T-helper 2 cell treated with Interferon-gamma antibody and Interleukin-4, amounts not matched to agents 5 μg/mL and 100 μg/mL, for 36 hours (primary cell): ENCODE measurements around the gene PEX26.
"Not testable (repeated sequence)": the region's sequence is repeated elsewhere in the genome, so short reads cannot be mapped to it uniquely, and the experiment has no call there.

ENCODE experiments used
- DNase-seq: peaks from one replicate; pipeline ENCODE4 v3.0.0; 2021; ENCODE audit warnings: low spot score
- H3K27ac Mint-ChIP-seq: one replicate; pipeline ENCODE4 v1.8.0; 2021; ENCODE audit warnings: mild to moderate bottlenecking, mixed read lengths
- H3K27me3 Mint-ChIP-seq: one replicate; pipeline ENCODE4 v1.8.0; 2021; ENCODE audit warnings: low read depth, mixed read lengths
- H3K36me3 Mint-ChIP-seq: one replicate; pipeline ENCODE4 v1.8.0; 2021; ENCODE audit warnings: low read depth, mixed read lengths
- H3K4me1 Mint-ChIP-seq: one replicate; pipeline ENCODE4 v1.8.0; 2021; ENCODE audit warnings: low read depth, mixed read lengths
- H3K4me3 Mint-ChIP-seq: one replicate; pipeline ENCODE4 v1.8.0; 2022; ENCODE audit warnings: mild to moderate bottlenecking, moderate library complexity, mixed read lengths
- H3K9me3 Mint-ChIP-seq: one replicate; pipeline ENCODE4 v1.8.0; 2021; ENCODE audit warnings: mixed read lengths

Gene PEX26

DNA sequence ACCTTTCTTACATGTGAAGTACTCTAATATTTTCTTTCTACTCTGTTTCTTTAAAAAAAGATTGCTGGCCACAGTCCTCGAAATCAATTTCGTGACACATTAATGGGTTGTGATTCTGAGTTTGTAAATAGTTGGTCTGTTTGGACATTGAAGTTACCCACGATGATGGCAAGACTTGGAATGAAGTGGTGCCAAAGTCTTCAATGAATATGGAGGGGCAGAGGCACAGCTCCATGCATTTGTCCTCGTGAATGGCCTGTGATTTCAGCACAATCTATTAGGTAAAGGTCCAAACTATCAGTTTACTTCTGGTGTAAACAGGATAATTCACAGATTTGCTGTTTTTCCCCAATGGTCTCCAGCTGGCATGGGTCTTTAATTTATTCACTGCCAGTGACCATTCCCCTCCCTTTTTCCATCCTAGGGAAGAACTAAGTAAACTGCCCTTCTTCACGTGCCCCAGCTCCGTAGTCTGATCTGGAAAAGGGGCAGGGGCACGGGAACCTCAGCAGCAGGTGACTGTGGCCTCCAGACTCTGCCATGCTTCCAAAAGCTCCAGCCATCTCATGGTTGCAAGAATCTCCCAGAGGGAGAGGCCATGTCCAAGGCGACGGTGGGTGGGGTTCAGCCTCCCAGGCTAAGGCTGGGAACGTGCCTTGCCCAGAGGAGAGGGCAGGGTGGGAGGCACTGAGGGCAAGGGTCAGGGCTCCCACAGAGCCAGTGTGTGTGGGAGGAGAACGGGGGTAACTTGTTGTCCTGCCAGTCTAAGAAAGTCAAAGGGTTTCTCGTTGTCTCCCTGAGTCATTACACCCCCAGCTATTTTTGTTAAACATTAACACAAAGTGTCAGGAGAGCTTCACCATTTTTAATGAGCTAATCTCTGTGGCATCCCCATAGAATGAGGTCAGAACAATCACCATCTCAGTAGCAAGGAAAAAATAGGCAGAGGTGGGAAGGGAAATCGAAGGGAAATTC, 16.9 kb upstream of the PEX26 start:
- H3K4me1 Mint-ChIP-seq: peaks cover 5% of the 10 kb centered on the region
- no peaks in the 10 kb centered on the region for H3K36me3 Mint-ChIP-seq
- no peak overlapping the region for H3K27ac Mint-ChIP-seq
- DNase-seq: no peak
- H3K27me3 Mint-ChIP-seq: peaks cover 16% of the 10 kb centered on the region
- H3K4me3 Mint-ChIP-seq: no peak overlapping the region
- no peaks in the 10 kb centered on the region for H3K9me3 Mint-ChIP-seq

DNA sequence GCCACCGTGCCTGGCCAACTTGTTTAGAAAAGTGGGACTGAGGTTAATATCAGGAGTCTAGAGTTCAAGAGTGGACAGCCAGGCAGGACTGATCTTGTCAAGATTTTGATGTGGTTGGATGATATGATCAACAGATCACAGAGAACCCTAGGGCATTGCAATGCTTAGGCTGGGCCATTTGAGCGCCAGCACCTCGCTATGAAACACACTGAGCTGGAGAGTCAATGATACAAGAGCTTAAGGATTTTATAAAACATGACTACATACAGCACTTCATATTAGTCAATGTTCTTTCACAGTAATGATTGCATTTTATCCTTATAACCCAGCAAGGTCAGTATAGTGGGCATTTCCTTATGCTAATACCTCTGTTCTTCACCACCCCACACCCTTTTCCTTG, 15.4 kb upstream of the PEX26 start:
- no peaks in the 10 kb centered on the region for H3K4me1 Mint-ChIP-seq
- no peaks in the 10 kb centered on the region for H3K36me3 Mint-ChIP-seq
- H3K27ac Mint-ChIP-seq: no peak overlapping the region
- H3K27me3 Mint-ChIP-seq: peaks cover 26% of the 10 kb centered on the region
- DNase-seq: no peak
- H3K4me3 Mint-ChIP-seq: no peak overlapping the region
- H3K9me3 Mint-ChIP-seq: no peaks in the 10 kb centered on the region

DNA sequence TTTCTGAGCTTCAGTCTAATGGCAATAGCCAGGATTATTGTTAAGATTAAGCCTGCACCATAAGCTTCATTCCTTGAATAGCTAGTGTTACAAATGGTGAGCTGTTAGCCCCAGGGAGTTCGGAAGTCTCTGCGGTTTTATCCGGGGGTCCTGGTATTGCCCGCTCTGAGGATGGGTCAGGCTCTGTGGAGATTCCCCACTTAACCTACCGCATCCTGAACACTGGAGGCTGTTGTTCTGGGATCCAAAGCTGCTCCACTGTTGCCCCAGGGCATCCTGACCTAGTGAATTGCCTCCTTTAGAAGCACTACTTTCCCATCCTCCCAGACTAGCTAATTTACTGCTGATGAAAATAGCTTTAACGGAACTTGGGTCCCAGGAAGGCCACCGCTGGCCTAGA, 14.5 kb upstream of the PEX26 start:
- H3K36me3 Mint-ChIP-seq: no peaks in the 10 kb centered on the region
- no peaks in the 10 kb centered on the region for H3K9me3 Mint-ChIP-seq
- H3K27me3 Mint-ChIP-seq: peaks cover 33% of the 10 kb centered on the region
- H3K4me1 Mint-ChIP-seq: no peaks in the 10 kb centered on the region
- no peak overlapping the region for H3K27ac Mint-ChIP-seq
- DNase-seq: no peak
- H3K4me3 Mint-ChIP-seq: no peak overlapping the region

DNA sequence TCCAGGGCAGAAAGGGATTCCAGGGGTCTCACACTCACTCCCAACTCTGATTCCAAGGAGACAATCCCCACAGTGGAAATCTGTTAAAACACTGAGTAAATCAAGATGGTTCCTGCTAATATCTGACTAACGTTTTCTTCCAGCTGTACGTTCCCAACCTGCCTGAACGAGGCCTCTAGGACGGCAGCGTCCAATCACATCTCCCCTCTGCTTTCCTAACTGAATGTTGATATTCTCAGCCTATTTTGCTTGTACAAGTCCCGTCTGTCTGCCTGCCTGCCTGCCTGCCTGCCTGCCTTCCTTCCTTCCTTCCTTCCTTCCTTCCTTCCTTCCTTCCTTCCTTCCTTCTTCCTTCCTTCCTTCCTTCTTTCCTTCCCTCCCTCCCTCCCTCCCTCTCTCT, 14.1 kb upstream of the PEX26 start:
- H3K27ac Mint-ChIP-seq, H3K9me3 Mint-ChIP-seq, H3K4me1 Mint-ChIP-seq, DNase-seq, H3K4me3 Mint-ChIP-seq, H3K36me3 Mint-ChIP-seq: not testable (repeated sequence)
- H3K27me3 Mint-ChIP-seq: peaks cover 37% of the 10 kb centered on the region

DNA sequence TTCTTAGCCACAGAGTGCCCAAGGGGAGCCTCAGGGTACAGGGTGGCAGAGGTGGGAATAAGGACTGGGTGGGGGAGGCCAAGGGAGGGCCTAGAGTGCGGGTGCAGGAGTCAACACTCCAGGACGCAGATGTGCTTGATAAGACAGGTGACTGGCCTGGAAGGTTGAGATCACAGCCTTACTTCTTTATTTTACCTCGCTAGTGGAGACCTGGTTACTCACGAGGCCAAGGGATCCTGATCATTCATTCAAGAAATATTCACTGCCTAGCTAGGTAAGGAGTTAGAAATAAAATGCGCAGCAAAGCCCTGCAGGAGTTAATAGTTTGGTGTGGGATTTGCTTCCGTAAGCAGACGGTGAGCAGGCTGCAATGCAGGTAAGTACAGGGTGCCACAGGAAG, 13.2 kb upstream of the PEX26 start:
- no peaks in the 10 kb centered on the region for H3K9me3 Mint-ChIP-seq
- H3K4me3 Mint-ChIP-seq: no peak overlapping the region
- H3K4me1 Mint-ChIP-seq: no peaks in the 10 kb centered on the region
- DNase-seq: no peak
- no peaks in the 10 kb centered on the region for H3K36me3 Mint-ChIP-seq
- H3K27me3 Mint-ChIP-seq: peaks cover 41% of the 10 kb centered on the region
- H3K27ac Mint-ChIP-seq: no peak overlapping the region

DNA sequence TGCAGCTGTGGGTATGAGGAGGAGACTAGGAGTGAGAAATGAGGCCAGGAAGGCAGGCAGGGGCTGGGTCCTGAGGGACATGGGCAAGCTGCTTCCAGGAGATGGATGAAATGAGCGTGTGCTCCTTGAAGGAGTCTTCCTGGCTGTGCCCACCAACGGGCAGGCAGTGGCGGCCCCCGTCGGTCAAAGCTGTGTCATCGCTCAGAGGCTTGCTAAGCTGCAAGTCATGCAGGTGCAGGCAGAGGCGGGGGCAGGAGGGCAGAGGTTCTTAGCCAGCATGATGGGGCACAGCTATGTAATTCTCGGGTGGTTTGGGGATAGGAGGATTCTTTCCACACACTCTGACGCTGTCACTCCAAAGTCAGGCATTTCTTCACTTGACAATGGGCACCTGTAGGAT, 12.5 kb upstream of the PEX26 start:
- H3K4me1 Mint-ChIP-seq: no peaks in the 10 kb centered on the region
- peaks cover 41% of the 10 kb centered on the region for H3K27me3 Mint-ChIP-seq
- DNase-seq: no peak
- no peak overlapping the region for H3K27ac Mint-ChIP-seq
- H3K36me3 Mint-ChIP-seq: no peaks in the 10 kb centered on the region
- no peak overlapping the region for H3K4me3 Mint-ChIP-seq
- H3K9me3 Mint-ChIP-seq: no peaks in the 10 kb centered on the region

DNA sequence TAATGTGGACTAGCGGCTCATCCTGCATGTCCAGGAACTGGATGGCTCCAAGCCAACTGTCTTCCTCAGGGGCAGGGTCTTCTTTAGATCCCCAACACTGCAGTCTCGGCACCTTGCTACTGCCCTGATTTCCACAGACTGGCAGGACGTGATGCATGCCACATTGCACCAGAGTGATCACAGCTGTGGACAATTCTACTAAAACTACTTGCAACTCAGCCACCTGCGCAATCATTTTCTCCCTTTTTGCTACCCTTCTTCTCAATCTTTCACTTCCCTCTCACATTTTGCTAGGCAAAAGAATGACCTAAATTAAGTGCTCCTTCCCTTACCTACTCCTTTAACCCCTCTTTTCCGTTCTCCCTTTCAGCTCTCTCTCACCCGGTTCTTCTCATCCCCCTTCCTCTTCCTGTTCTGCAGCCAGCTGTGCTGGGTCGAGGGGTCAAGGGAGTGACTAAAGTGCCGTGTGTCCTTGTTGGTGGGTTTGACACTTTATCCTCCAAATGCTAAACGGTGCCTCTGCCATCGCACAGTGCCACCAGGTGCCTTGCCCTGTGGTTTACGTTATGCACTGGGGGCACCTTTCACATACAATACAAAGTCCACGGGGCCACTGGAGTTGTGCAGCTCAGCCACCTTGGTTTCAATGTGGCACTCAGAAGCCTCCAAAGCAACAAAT, 11.5 kb upstream of the PEX26 start:
- Mint-ChIP-seq H3K36me3 (no peaks in the 10 kb centered on the region), H3K9me3 (no peaks in the 10 kb centered on the region), H3K27me3 (peaks cover 43% of the 10 kb centered on the region), H3K27ac (no peak overlapping the region), H3K4me3 (no peak overlapping the region), H3K4me1 (no peaks in the 10 kb centered on the region)
- no peak for DNase-seq

DNA sequence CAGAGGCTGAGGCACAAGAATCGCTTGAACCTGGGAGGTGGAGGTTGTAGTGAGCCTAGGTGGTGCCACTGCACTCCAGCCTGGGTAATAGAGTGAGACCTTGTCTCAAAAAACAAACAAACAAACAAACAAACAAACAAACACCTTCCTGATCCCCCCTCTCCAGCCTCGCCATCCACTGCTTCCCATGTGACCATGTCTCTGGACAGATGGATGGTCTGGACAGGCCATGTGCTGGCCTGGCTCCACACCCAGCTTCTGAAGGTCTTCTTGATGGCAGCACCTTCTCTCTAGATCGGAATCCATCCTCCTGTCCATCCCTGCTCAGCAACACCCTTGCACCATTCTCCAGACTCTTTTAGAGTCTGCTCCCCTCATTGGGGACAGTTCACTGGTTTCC, 10.7 kb upstream of the PEX26 start:
- Mint-ChIP-seq H3K27me3 (peaks cover 43% of the 10 kb centered on the region), H3K4me1 (no peaks in the 10 kb centered on the region), H3K36me3 (no peaks in the 10 kb centered on the region), H3K27ac (no peak overlapping the region), H3K9me3 (no peaks in the 10 kb centered on the region), H3K4me3 (no peak overlapping the region)
- no peak for DNase-seq

DNA sequence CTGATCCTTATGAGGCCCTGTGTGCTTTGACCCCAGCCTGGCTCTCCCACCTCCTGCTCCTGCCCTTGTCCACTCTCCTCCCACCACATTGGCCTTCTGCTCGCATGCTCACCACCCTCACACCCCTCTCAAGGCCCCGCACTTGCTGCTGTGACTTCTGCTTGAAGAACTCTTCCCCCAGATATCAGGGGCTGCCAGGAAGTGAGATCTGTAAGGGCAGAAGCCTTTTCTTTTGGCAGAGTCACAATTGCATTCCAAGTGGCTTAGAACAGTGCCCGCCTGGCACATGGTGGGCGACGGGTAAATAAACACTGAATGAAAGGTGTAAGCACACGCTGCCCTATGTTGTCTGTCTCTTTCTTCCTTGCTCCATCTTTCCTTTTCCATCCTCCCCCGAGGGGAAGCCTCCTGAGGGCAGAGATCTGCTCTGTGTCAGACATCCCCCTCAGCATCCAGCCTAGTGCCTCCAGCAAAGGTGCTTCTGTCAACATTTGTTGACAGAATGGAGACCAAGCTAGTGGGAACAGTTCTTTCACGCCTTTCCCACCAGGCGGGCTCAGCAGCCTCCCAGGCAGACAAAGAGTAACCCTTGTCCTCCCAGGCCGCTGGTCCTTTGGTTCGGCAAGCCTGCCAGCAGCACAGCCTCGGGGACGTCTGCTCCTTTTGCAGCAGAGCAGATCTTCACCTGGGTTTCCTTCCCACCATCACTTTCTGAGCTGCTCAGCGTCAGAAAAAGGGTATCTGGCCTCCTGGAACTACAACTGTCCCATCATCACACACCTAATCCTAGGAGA, 10.0 kb upstream of the PEX26 start:
- Mint-ChIP-seq H3K9me3 (no peaks in the 10 kb centered on the region), H3K27me3 (peaks cover 43% of the 10 kb centered on the region), H3K36me3 (no peaks in the 10 kb centered on the region), H3K27ac (no peak overlapping the region), H3K4me1 (no peaks in the 10 kb centered on the region), H3K4me3 (no peak overlapping the region)
- DNase-seq: no peak

DNA sequence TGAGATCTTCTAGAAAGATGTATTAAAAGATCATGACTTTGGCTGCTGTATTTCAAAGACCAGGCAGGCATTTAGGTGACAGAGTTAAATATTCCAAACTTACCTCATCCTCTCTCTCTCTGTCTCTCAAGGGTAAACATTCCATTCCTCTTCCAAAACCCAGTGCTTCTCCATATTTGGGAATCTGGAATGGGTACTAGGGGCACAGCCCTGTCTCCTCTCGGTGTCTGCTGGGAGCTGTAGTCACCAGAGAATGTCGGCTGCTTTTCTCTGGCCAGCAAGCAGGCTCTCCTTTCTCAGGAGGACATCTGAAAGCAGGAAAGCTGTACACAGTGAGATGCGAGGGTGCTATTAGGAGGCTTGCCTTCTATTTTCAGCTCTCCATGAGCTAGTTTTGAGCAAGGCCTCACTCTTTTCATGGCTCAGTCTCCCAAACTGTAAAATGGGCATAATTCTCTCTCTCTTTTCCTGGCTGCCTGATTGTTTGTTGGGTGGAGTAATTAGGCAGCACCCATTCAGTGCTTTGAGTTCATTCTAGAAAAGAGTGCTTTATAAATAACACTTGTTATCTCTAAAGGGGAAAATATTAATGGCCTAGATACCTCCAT, 9.3 kb upstream of the PEX26 start:
- H3K4me1 Mint-ChIP-seq: no peaks in the 10 kb centered on the region
- DNase-seq: no peak
- peaks cover 43% of the 10 kb centered on the region for H3K27me3 Mint-ChIP-seq
- no peaks in the 10 kb centered on the region for H3K36me3 Mint-ChIP-seq
- H3K4me3 Mint-ChIP-seq: no peak overlapping the region
- H3K27ac Mint-ChIP-seq: no peak overlapping the region
- H3K9me3 Mint-ChIP-seq: no peaks in the 10 kb centered on the region

DNA sequence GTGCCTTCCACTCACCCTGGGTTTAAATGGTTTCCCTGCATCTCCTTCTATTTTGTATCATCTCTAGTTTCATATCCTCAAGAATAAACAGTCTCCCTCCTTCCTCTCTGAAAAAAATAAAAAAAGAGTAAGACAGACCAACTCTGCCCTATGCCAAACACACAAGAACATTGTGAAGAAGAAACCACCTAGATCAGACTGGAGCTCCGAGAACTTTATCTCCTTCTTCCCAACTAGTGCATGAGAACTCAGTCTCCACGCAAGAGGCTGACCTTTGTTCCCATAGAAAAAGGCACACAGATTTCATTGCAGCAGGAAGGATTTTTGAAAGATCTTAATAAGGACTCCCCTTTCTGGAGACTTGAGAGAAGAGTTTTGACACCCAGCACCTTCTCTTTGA, 8.7 kb upstream of the PEX26 start:
- no peak for DNase-seq
- Mint-ChIP-seq H3K27me3 (peaks cover 43% of the 10 kb centered on the region), H3K4me1 (no peaks in the 10 kb centered on the region), H3K9me3 (no peaks in the 10 kb centered on the region), H3K4me3 (no peak overlapping the region), H3K27ac (no peak overlapping the region), H3K36me3 (no peaks in the 10 kb centered on the region)

DNA sequence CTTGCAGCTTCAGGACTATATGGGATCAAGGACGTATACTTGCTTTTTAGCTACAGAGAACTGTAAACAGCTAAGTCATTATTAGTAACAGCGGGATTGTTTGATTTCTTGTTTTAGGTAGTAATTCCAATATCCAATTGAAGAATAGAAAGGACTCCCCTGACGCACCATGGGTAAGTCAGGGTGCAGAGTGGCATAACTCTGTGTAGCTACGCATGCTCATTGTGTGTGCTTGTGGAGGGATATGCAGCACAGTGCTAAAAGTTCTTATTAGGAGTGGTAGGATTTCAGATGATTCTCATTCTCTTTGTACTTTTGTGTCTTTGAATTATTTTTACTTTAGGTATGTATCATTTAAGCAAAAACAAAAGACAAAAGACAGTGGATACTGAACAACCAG, 7.7 kb upstream of the PEX26 start:
- DNase-seq: no peak
- no peak overlapping the region for H3K4me3 Mint-ChIP-seq
- H3K4me1 Mint-ChIP-seq: no peaks in the 10 kb centered on the region
- H3K36me3 Mint-ChIP-seq: no peaks in the 10 kb centered on the region
- no peaks in the 10 kb centered on the region for H3K9me3 Mint-ChIP-seq
- H3K27me3 Mint-ChIP-seq: peaks cover 39% of the 10 kb centered on the region
- H3K27ac Mint-ChIP-seq: no peak overlapping the region

DNA sequence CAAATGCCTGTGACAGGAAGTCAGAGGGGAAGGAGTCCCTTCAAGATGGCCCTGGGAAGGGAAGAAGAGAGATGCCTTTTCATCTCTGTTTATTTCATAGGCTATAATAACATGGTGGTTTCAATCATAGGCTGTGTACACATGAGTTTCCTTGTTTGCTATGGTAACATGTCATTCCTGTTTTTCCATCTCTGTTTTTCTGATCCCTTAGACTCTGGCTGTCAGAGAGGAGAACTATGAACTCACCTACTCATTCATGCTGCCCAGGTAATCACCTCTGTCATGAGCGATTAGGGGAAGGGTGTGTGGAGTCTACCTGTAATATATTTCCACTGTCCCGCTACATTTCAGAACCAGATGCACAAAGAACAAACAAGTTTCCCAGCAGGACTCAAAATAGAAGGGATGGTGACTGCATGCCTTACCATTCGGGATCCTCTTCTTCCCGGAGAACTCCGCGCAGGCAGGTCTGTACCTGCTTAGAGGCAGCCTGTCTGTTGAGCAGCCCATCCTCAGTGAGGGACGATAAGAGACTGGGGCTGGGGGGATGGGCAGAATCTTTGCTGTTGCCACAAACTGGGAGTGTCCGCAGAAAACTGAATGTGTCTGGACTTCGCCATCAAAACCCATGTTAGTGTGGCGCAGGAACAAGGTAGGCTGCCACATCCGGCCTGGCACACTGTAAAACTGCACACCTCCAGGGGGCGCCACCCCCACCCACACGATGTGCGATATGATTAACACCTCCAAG, 7.1 kb upstream of the PEX26 start:
- no peak overlapping the region for H3K4me3 Mint-ChIP-seq
- H3K27ac Mint-ChIP-seq: no peak overlapping the region
- peaks cover 32% of the 10 kb centered on the region for H3K27me3 Mint-ChIP-seq
- H3K9me3 Mint-ChIP-seq: no peaks in the 10 kb centered on the region
- no peaks in the 10 kb centered on the region for H3K4me1 Mint-ChIP-seq
- DNase-seq: no peak
- H3K36me3 Mint-ChIP-seq: no peaks in the 10 kb centered on the region
